K562 (cell line): ENCODE results near the gene ROR2. TPM values are rescaled to one million over a fixed set of nuclear protein-coding genes. Genes with fewer than 3 reads are reported as not detected.

ENCODE experiments used
- ARID4B ChIP-seq: sonication (generic); formaldehyde crosslinking; IDR thresholded peaks from 2 replicates; pipeline ENCODE4 v1.8.0; 2022; ENCODE audit warnings: mild to moderate bottlenecking, missing genetic modification reagents
- E2F5 ChIP-seq: sonication (generic); formaldehyde crosslinking; IDR thresholded peaks from 2 replicates; pipeline ENCODE4 v1.8.0; 2022; ENCODE audit warnings: mild to moderate bottlenecking, missing genetic modification reagents
- FIP1L1 ChIP-seq: fragments of 200-400 bp; formaldehyde crosslinking; IDR thresholded peaks from 2 replicates; pipeline ENCODE4 v1.6.1; 2018; ENCODE audit warnings: mild to moderate bottlenecking, low read depth, low read length; ENCODE audit not compliant: poor library complexity, severe bottlenecking
- MEIS2 ChIP-seq: fragments of 450-650 bp; IDR thresholded peaks from 2 replicates; pipeline ENCODE4 v1.6.1; 2014; ENCODE audit warnings: mild to moderate bottlenecking; ENCODE audit not compliant: partially characterized antibody
- STAG1 ChIP-seq: sonication (generic); formaldehyde crosslinking; IDR thresholded peaks from 2 replicates; pipeline ENCODE4 v1.5.0; 2020; ENCODE audit warnings: missing genetic modification reagents, borderline replicate concordance
- TAF9B ChIP-seq: fragments of 450-650 bp; IDR thresholded peaks from 2 replicates; pipeline ENCODE4 v1.6.1; 2018; ENCODE audit warnings: mild to moderate bottlenecking; ENCODE audit not compliant: partially characterized antibody
- polyA plus RNA-seq, 8 experiments: library from polyadenylated mRNA; depleted of rRNA in 4 of 8; stranded (reverse) in 5 of 8; unstranded in 3 of 8; fragments of >200 nt; fragmentation: Nextera tagmentation in 2 of 8; fragmentation: Illumina TruSeq in 1 of 8; extraction: Ambion mirVana in 2 of 8; extraction: Trizol in 1 of 8; gene quantifications; 2 replicates each; pipeline versions ENCODE4 v1.2.1 to v1.2.3, GENCODE V29; 2011 to 2014; ENCODE audit warnings: inconsistent platforms in 1 of 8, missing spikeins in 1 of 8
- total RNA-seq, 7 experiments: library from RNA; depleted of rRNA in 6 of 7; stranded (reverse); fragments of >200 nt in 6 of 7; fragmentation: Illumina TruSeq in 2 of 7; extraction: Trizol in 2 of 7; gene quantifications; 2 replicates each; pipeline versions ENCODE4 v1.2.1 to v1.2.3, GENCODE V29; 2011 to 2021; ENCODE audit warnings: low replicate concordance in 1 of 7

Gene ROR2
- total and polyA plus RNA-seq, 9 of the 15 experiments (the other 6 are each of a cell fraction or from before 2014, with no cell fraction given), result 5.6 to 33.8 (median 15.3) TPM

DNA sequence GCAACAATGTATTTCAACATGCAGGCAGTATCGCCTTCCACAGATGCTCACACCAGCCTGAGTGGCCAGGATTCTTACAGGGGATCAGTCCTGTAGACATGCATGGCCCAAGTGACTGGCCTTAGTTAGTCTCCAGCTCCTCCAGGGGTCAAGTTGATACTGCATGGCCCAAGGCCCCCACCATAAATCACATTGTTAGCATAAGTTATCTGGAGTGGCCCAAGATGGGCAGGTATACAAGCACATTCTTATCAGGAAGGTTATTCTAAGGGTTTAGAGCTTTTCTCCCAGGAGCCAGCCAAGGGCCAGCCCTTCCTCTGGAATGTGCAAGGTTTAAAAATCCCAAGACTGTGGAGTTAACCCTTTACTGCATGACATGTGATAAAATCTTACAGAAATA, 295.5 kb downstream of the ROR2 start (continued):
- TF ChIP-seq E2F5 (CRISPR knock-in tag), result no peak
- TF ChIP-seq TAF9B, result no peak
- TF ChIP-seq STAG1 (CRISPR knock-in tag), result no peak
- TF ChIP-seq ARID4B (CRISPR knock-in tag), result no peak
- no peak for TF ChIP-seq MEIS2
- TF ChIP-seq FIP1L1, result no peak
